Activated CD8-positive, alpha-beta memory T cell treated with anti-CD3 and anti-CD28 coated beads, Interleukin-2, amount 10 ng/mL, durations not matched to agents 7 days and 5 days (primary cell): ENCODE data around the gene CCDC160. TPM values are rescaled to one million over a fixed set of nuclear protein-coding genes. Genes with fewer than 3 reads are reported as not detected.
"Not testable (repeated sequence)": the region's sequence is repeated elsewhere in the genome, so short reads cannot be mapped to it uniquely, and the experiment has no call there.

Source experiments
- ATAC-seq: fragments of 150-1000 bp; cut with Tn5 transposase; one replicate; pipeline ENCODE4 v1.10.0; 2021; ENCODE audit warnings: moderate library complexity
- CTCF ChIA-PET: fragments of 350-600 bp; sonication (Branson Sonifier 250); formaldehyde crosslinking; loops from one replicate; lab custom pipeline; 2021; ENCODE audit warnings: antibody characterized with exemption; lab: Charles Lee
- DNase-seq: peaks from one replicate; pipeline ENCODE4 v3.0.0-alpha.2; 2020
- H3K27ac Mint-ChIP-seq: one replicate; pipeline ENCODE4 v1.8.0; 2021; ENCODE audit warnings: mild to moderate bottlenecking, mixed read lengths
- H3K27me3 Mint-ChIP-seq: one replicate; pipeline ENCODE4 v1.8.0; 2021; ENCODE audit warnings: mixed read lengths
- H3K36me3 Mint-ChIP-seq: one replicate; pipeline ENCODE4 v1.8.0; 2021; ENCODE audit warnings: mild to moderate bottlenecking, mixed read lengths
- H3K4me1 Mint-ChIP-seq: one replicate; pipeline ENCODE4 v1.8.0; 2021; ENCODE audit warnings: mixed read lengths
- H3K4me3 Mint-ChIP-seq: one replicate; pipeline ENCODE4 v1.8.0; 2021; ENCODE audit warnings: mild to moderate bottlenecking, moderate library complexity, mixed read lengths
- H3K9me3 Mint-ChIP-seq: one replicate; pipeline ENCODE4 v1.8.0; 2022; ENCODE audit warnings: low read depth, mixed read lengths
- total RNA-seq, 2 experiments: library from RNA; stranded (reverse); gene quantifications; one replicate each; pipeline ENCODE4 v1.2.3, GENCODE V29; 2021

CCDC160 gene
- not detected for total RNA-seq

GRCh38 chrX:134236626-134237614 is at the start of gene CCDC160:
Gene CCDC160 (plus strand): TSS chrX:134237182. CDS start chrX:134244801, 7,619 bp downstream.
- Mint-ChIP-seq H3K27me3 (peaks cover 16% of the 10 kb centered on the region), H3K36me3 (no peaks in the 10 kb centered on the region), H3K9me3 (no peaks in the 10 kb centered on the region), H3K27ac (no peak within 1 kb of the TSS), H3K4me3 (no peak within 1 kb of the TSS), H3K4me1 (no peaks in the 10 kb centered on the region)
- peak; percentile 39 for DNase-seq
- CTCF ChIA-PET: no interaction called here
- ATAC-seq: peak; percentile 39

GRCh38 chrX:134191281-134191680 is 45.7 kb upstream of the CCDC160 start:
- ATAC-seq (no peak), DNase-seq (no peak)
- CTCF ChIA-PET: no interaction called here
- Mint-ChIP-seq H3K27me3 (peaks cover 3% of the 10 kb centered on the region), H3K36me3 (no peaks in the 10 kb centered on the region), H3K9me3 (no peaks in the 10 kb centered on the region), H3K27ac (no peak overlapping the region), H3K4me1 (peaks cover 9% of the 10 kb centered on the region), H3K4me3 (no peak overlapping the region)

GRCh38 chrX:134194915-134195314 is 42.1 kb upstream of the CCDC160 start:
- no peaks in the 10 kb centered on the region for H3K36me3 Mint-ChIP-seq
- DNase-seq (no peak), ATAC-seq (no peak)
- no peak overlapping the region for H3K4me3 Mint-ChIP-seq
- H3K27ac Mint-ChIP-seq: no peak overlapping the region
- peaks cover 3% of the 10 kb centered on the region for H3K27me3 Mint-ChIP-seq
- CTCF ChIA-PET: no interaction called here
- peaks cover 3% of the 10 kb centered on the region for H3K4me1 Mint-ChIP-seq
- no peaks in the 10 kb centered on the region for H3K9me3 Mint-ChIP-seq

GRCh38 chrX:134202561-134202960 is 34.4 kb upstream of the CCDC160 start:
- no peak overlapping the region for H3K27ac Mint-ChIP-seq
- H3K4me1 Mint-ChIP-seq: no peaks in the 10 kb centered on the region
- H3K36me3 Mint-ChIP-seq: no peaks in the 10 kb centered on the region
- H3K9me3 Mint-ChIP-seq: no peaks in the 10 kb centered on the region
- no peak overlapping the region for H3K4me3 Mint-ChIP-seq
- ATAC-seq (no peak), DNase-seq (no peak)
- CTCF ChIA-PET: no interaction called here
- no peaks in the 10 kb centered on the region for H3K27me3 Mint-ChIP-seq

GRCh38 chrX:134206221-134206620 is 30.8 kb upstream of the CCDC160 start:
- DNase-seq (no peak), ATAC-seq (no peak)
- H3K4me1 Mint-ChIP-seq: no peaks in the 10 kb centered on the region
- no peak overlapping the region for H3K27ac Mint-ChIP-seq
- no peaks in the 10 kb centered on the region for H3K36me3 Mint-ChIP-seq
- CTCF ChIA-PET: no interaction called here
- H3K27me3 Mint-ChIP-seq: peaks cover 3% of the 10 kb centered on the region
- H3K9me3 Mint-ChIP-seq: no peaks in the 10 kb centered on the region
- H3K4me3 Mint-ChIP-seq: no peak overlapping the region

GRCh38 chrX:134210465-134210864 is 26.5 kb upstream of the CCDC160 start:
- no peaks in the 10 kb centered on the region for H3K9me3 Mint-ChIP-seq
- no peaks in the 10 kb centered on the region for H3K4me1 Mint-ChIP-seq
- peaks cover 3% of the 10 kb centered on the region for H3K27me3 Mint-ChIP-seq
- no peak overlapping the region for H3K27ac Mint-ChIP-seq
- DNase-seq (no peak), ATAC-seq (no peak)
- no peak overlapping the region for H3K4me3 Mint-ChIP-seq
- CTCF ChIA-PET: no interaction called here
- no peaks in the 10 kb centered on the region for H3K36me3 Mint-ChIP-seq

GRCh38 chrX:134235236-134235635 is 1.7 kb upstream of the CCDC160 start:
- CTCF ChIA-PET: no interaction called here
- Mint-ChIP-seq H3K27ac (no peak overlapping the region), H3K4me1 (no peaks in the 10 kb centered on the region), H3K27me3 (peaks cover 15% of the 10 kb centered on the region), H3K4me3 (no peak overlapping the region), H3K9me3 (no peaks in the 10 kb centered on the region), H3K36me3 (no peaks in the 10 kb centered on the region)
- DNase-seq (no peak), ATAC-seq (no peak)

- H3K4me1 Mint-ChIP-seq, H3K27ac Mint-ChIP-seq, H3K4me3 Mint-ChIP-seq, H3K9me3 Mint-ChIP-seq, ATAC-seq, H3K36me3 Mint-ChIP-seq, CTCF ChIA-PET, DNase-seq: not testable (repeated sequence)
- H3K27me3 Mint-ChIP-seq: peaks cover 16% of the 10 kb centered on the region
Measured at GRCh38 chrX:134238144-134238543, 1.2 kb downstream of the CCDC160 start.

GRCh38 chrX:134239016-134239415 is 2.0 kb downstream of the CCDC160 start:
- no peak overlapping the region for H3K27ac Mint-ChIP-seq
- H3K9me3 Mint-ChIP-seq: no peaks in the 10 kb centered on the region
- no peaks in the 10 kb centered on the region for H3K36me3 Mint-ChIP-seq
- DNase-seq (no peak), ATAC-seq (no peak)
- CTCF ChIA-PET: no interaction called here
- no peak overlapping the region for H3K4me3 Mint-ChIP-seq
- H3K4me1 Mint-ChIP-seq: no peaks in the 10 kb centered on the region
- peaks cover 21% of the 10 kb centered on the region for H3K27me3 Mint-ChIP-seq

- ATAC-seq (no peak), DNase-seq (no peak)
- no peak overlapping the region for H3K4me3 Mint-ChIP-seq
- CTCF ChIA-PET: no interaction called here
- no peaks in the 10 kb centered on the region for H3K9me3 Mint-ChIP-seq
- H3K4me1 Mint-ChIP-seq: no peaks in the 10 kb centered on the region
- H3K27ac Mint-ChIP-seq: no peak overlapping the region
- H3K27me3 Mint-ChIP-seq: peaks cover 27% of the 10 kb centered on the region
- no peaks in the 10 kb centered on the region for H3K36me3 Mint-ChIP-seq
Measured at GRCh38 chrX:134240209-134240608, 3.2 kb downstream of the CCDC160 start.

GRCh38 chrX:134241960-134242619 is 5.1 kb downstream of the CCDC160 start:
- CTCF ChIA-PET: no interaction called here
- H3K36me3 Mint-ChIP-seq: no peaks in the 10 kb centered on the region
- H3K9me3 Mint-ChIP-seq: no peaks in the 10 kb centered on the region
- H3K27ac Mint-ChIP-seq: no peak overlapping the region
- DNase-seq: no peak
- no peak overlapping the region for H3K4me3 Mint-ChIP-seq
- no peaks in the 10 kb centered on the region for H3K4me1 Mint-ChIP-seq
- ATAC-seq: no peak
- H3K27me3 Mint-ChIP-seq: peaks cover 26% of the 10 kb centered on the region

GRCh38 chrX:134244043-134244442 is 7.1 kb downstream of the CCDC160 start:
- Mint-ChIP-seq H3K4me3 (no peak overlapping the region), H3K27me3 (peaks cover 21% of the 10 kb centered on the region), H3K36me3 (no peaks in the 10 kb centered on the region), H3K27ac (no peak overlapping the region), H3K4me1 (no peaks in the 10 kb centered on the region), H3K9me3 (no peaks in the 10 kb centered on the region)
- DNase-seq: no peak
- no peak for ATAC-seq
- CTCF ChIA-PET: no interaction called here

- Mint-ChIP-seq H3K4me1 (no peaks in the 10 kb centered on the region), H3K36me3 (no peaks in the 10 kb centered on the region), H3K4me3 (no peak overlapping the region), H3K9me3 (no peaks in the 10 kb centered on the region), H3K27ac (no peak overlapping the region), H3K27me3 (peaks cover 13% of the 10 kb centered on the region)
- no peak for DNase-seq
- ATAC-seq: no peak
- CTCF ChIA-PET: interaction anchor here (1.5 kb wide), 1 partner anchor 15 kb away, joined by 3 read pairs; no protein-coding TSS in a partner anchor
Measured at GRCh38 chrX:134246282-134246681, 9.3 kb downstream of the CCDC160 start.

GRCh38 chrX:134247492-134247891 is 10.5 kb downstream of the CCDC160 start:
- CTCF ChIA-PET: no interaction called here
- Mint-ChIP-seq H3K9me3 (no peaks in the 10 kb centered on the region), H3K27me3 (peaks cover 13% of the 10 kb centered on the region), H3K4me1 (no peaks in the 10 kb centered on the region), H3K27ac (no peak overlapping the region), H3K4me3 (no peak overlapping the region), H3K36me3 (no peaks in the 10 kb centered on the region)
- no peak for DNase-seq
- ATAC-seq: no peak
